Endothelial cell of umbilical vein (primary cell): ENCODE measurements around the gene MIB1. TPM values are rescaled to one million over a fixed set of nuclear protein-coding genes. Genes with fewer than 3 reads are reported as not detected.

ENCODE experiments used
- BruUV-seq: library from RNA; stranded (reverse); fragments of 400-500 nt; replicated peaks from 2 replicates; lab custom pipeline; 2021; lab: Mats Ljungman, UMichigan
- CTCF ChIA-PET: fragments of 300-600, 350-600 bp; sonication (Branson Sonifier 250); formaldehyde crosslinking; loops from one replicate; lab custom pipeline; 2021; ENCODE audit warnings: antibody characterized with exemption, inconsistent platforms; lab: Charles Lee
- POLR2A ChIA-PET: fragments of 300-600, 350-600 bp; sonication (Branson Sonifier 250); formaldehyde crosslinking; loops from one replicate; lab custom pipeline; 2021; ENCODE audit warnings: antibody characterized with exemption, inconsistent platforms; lab: Charles Lee
- DNase-seq: peaks from one replicate; pipeline ENCODE4 v3.0.0-alpha.2; 2011; ENCODE audit warnings: low read depth, low spot score
- FAIRE-seq: peaks from 2 replicates; lab custom pipeline; 2011; peaks lifted over from hg19 to GRCh38; lab: Jason Lieb, UNC
- H2AFZ ChIP-seq: 2 replicates; pipeline ENCODE4 v1.6.0; 2012; ENCODE audit warnings: low read depth, low read length, control low read depth, inconsistent platforms
- H3K27ac ChIP-seq: 2 replicates; pipeline ENCODE4 v1.5.1; 2011; ENCODE audit warnings: low read depth, mild to moderate bottlenecking, control low read depth, low read length, moderate library complexity; ENCODE audit not compliant: insufficient read depth
- H3K27me3 ChIP-seq, 2 experiments: 2 replicates each; pipeline versions ENCODE4 v1.6.0 to v1.6.1; 2011; ENCODE audit warnings: low read length in 2 of 2, mixed read lengths in 1 of 2; ENCODE audit not compliant: control insufficient read depth in 2 of 2, insufficient read depth in 2 of 2
- H3K36me3 ChIP-seq, 2 experiments: 2 replicates in 1 of 2; 3 replicates in 1 of 2; pipeline ENCODE4 v1.5.1; 2011; ENCODE audit warnings: low read length in 2 of 2, mild to moderate bottlenecking in 1 of 2, moderate library complexity in 1 of 2; ENCODE audit not compliant: control insufficient read depth in 2 of 2, insufficient read depth in 2 of 2; ENCODE audit errors: extremely low read depth in 1 of 2
- H3K4me1 ChIP-seq: 3 replicates; pipeline ENCODE4 v1.5.1; 2011; ENCODE audit warnings: mild to moderate bottlenecking, low read length; ENCODE audit not compliant: control insufficient read depth, insufficient read depth; ENCODE audit errors: extremely low read depth
- H3K4me2 ChIP-seq: 2 replicates; pipeline ENCODE4 v1.6.1; 2011; ENCODE audit warnings: low read length, control low read depth, mixed read lengths; ENCODE audit not compliant: insufficient read depth
- H3K4me3 ChIP-seq, 3 experiments: fragments of 200-600 bp in 1 of 3; sonication (generic), shearing (Covaris generic) in 1 of 3; replicated peaks in 1 of 3; 2 replicates each; pipeline ENCODE4 v1.5.1; 2011 to 2016; ENCODE audit warnings: control low read depth in 3 of 3, low read length in 3 of 3, mild to moderate bottlenecking in 2 of 3, inconsistent platforms in 1 of 3, low read depth in 1 of 3, moderate library complexity in 1 of 3; ENCODE audit not compliant: insufficient read depth in 1 of 3
- H3K79me2 ChIP-seq: 2 replicates; pipeline ENCODE4 v1.6.0; 2012; ENCODE audit warnings: low read length, inconsistent platforms; ENCODE audit not compliant: control insufficient read depth, insufficient read depth
- H3K9ac ChIP-seq: replicated peaks from 2 replicates; pipeline ENCODE3; 2011; ENCODE audit warnings: low read length, control low read depth; ENCODE audit not compliant: insufficient read depth; ENCODE audit errors: extremely low read depth
- H3K9me1 ChIP-seq: replicated peaks from 3 replicates; pipeline ENCODE4 v1.6.0; 2011; ENCODE audit warnings: mild to moderate bottlenecking, low read length; ENCODE audit not compliant: control insufficient read depth, insufficient read depth; ENCODE audit errors: extremely low read depth
- H3K9me3 ChIP-seq: replicated peaks from 2 replicates; pipeline ENCODE4 v1.5.1; 2012; ENCODE audit warnings: low read length, inconsistent platforms; ENCODE audit not compliant: control insufficient read depth, insufficient read depth
- H4K20me1 ChIP-seq: replicated peaks from 2 replicates; pipeline ENCODE3; 2011; ENCODE audit warnings: mild to moderate bottlenecking, low read length; ENCODE audit not compliant: control insufficient read depth, insufficient read depth; ENCODE audit errors: extremely low read depth
- CTCF ChIP-seq, 2 donors: IDR thresholded peaks; 1 replicate in 1 of 2; 2 replicates in 1 of 2; pipeline ENCODE4 v1.5.1; 2011; ENCODE audit warnings: low read length in 2 of 2, mild to moderate bottlenecking in 2 of 2, moderate library complexity in 2 of 2, control low read depth in 1 of 2, inconsistent platforms in 1 of 2, low read depth in 1 of 2; ENCODE audit not compliant: insufficient read depth in 1 of 2; ENCODE audit errors: extremely low read depth in 1 of 2
- EZH2 ChIP-seq: IDR thresholded peaks from 2 replicates; pipeline ENCODE4 v1.6.1; 2012; ENCODE audit warnings: borderline replicate concordance, low read depth, mild to moderate bottlenecking, moderate library complexity, low read length, inconsistent platforms; ENCODE audit not compliant: severe bottlenecking
- FOS ChIP-seq: IDR thresholded peaks from 2 replicates; pipeline ENCODE4 v1.6.1; 2011; ENCODE audit warnings: mild to moderate bottlenecking, low read length, moderate library complexity, borderline replicate concordance; ENCODE audit not compliant: insufficient read depth
- GATA2 ChIP-seq: IDR thresholded peaks from 2 replicates; pipeline ENCODE4 v1.7.0; 2011; ENCODE audit warnings: low read depth, mild to moderate bottlenecking, moderate library complexity, mixed read lengths, low read length; ENCODE audit not compliant: insufficient read length, insufficient read depth
- JUN ChIP-seq: IDR thresholded peaks from 2 replicates; pipeline ENCODE4 v1.6.1; 2011; ENCODE audit warnings: borderline replicate concordance, low read depth; ENCODE audit not compliant: insufficient read length, insufficient read depth
- MYC ChIP-seq: IDR thresholded peaks from one replicate; pipeline ENCODE4 v1.6.1; 2011; ENCODE audit warnings: mild to moderate bottlenecking, low read depth, low read length
- POLR2A ChIP-seq: IDR thresholded peaks from 2 replicates; pipeline ENCODE4 v1.6.1; 2012; ENCODE audit warnings: low read depth, mild to moderate bottlenecking, control low read depth, low read length
- POLR2AphosphoS5 ChIP-seq: IDR thresholded peaks from 2 replicates; pipeline ENCODE4 v1.6.1; 2012; ENCODE audit warnings: low read depth, mild to moderate bottlenecking, control low read depth, low read length, moderate library complexity; ENCODE audit not compliant: insufficient read depth
- dilution Hi-C: fragments of 300-500 bp; cut with MboI; formaldehyde crosslinking; loops from one replicate; pipeline ENCODE4 v1.15.0; 2019; ENCODE audit warnings: low sequenced_read_pairs; ENCODE audit not compliant: extremely low pct_ligation_motif_present
- intact Hi-C: fragments of 100-400 bp; cut with micrococcal nuclease; formaldehyde crosslinking; loops from one replicate; pipeline ENCODE4 v1.10.0; 2022
- polyA plus RNA-seq, 4 experiments: library from polyadenylated mRNA; depleted of rRNA in 3 of 4; stranded (reverse) in 3 of 4; unstranded in 1 of 4; fragments of >200 nt; gene quantifications; 2 replicates each; pipeline versions ENCODE4 v1.2.1 to v1.2.3, GENCODE V29; 2011 to 2012; ENCODE audit warnings: missing spikeins in 1 of 4
- total RNA-seq: library from RNA; stranded (reverse); gene quantifications from 2 replicates; pipeline ENCODE4 v1.2.3, GENCODE V29; 2021

Gene MIB1
- total and polyA plus RNA-seq, 2 donors (not counting 3 experiments of a cell fraction or from before 2014, with no cell fraction given) = 6.3 to 37.5 TPM

DNA sequence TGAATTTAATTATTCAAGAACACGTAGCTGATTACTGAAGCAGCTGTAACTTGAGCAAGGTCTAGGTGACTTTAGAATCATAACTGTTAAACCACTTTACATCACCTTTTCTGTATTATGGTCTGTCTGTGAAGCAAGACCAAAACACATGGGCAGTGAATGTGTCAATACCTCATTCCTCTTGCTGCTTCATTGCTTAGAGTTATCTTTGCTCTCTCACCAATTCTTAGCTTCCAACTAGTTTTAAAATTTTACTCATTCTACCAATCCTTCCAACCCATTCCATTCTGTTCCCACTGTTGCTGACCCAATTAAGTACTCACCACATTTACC is 80.2 kb downstream of the MIB1 start:
- Histone ChIP-seq H3K9ac (no peak overlapping the region), H4K20me1 (no peaks in the 10 kb centered on the region), H3K79me2 (no peaks in the 10 kb centered on the region), H3K27ac (no peak overlapping the region), H3K9me3 (no peaks in the 10 kb centered on the region), H3K4me3 (no peak overlapping the region), H3K36me3 (peaks cover 0 to 5% of the 10 kb centered on the region in 2 experiments), H3K4me2 (no peak overlapping the region), H3K27me3 (no peaks in the 10 kb centered on the region), H3K9me1 (no peaks in the 10 kb centered on the region), H2AFZ (no peak overlapping the region), H3K4me1 (peaks cover 3% of the 10 kb centered on the region)
- no peak for FAIRE-seq
- TF ChIP-seq GATA2 (no peak), POLR2AphosphoS5 (no peak), FOS (no peak), POLR2A (no peak), CTCF (IDR thresholded peaks at IDR 0.05; ENCODE audit: extremely low read depth in 1 of 2, insufficient read depth in 1 of 2, low read depth in 1 of 2, low read length in 2 of 2) (no peak), MYC (no peak), JUN (no peak), EZH2 (no peak)
- dilution Hi-C loops (no loop called here), intact Hi-C loops (loop anchor here (1.0 to 10.0 kb wide), 2 partner anchors 31 to 426 kb away; no protein-coding TSS in a partner anchor)
- no peak for DNase-seq
- ChIA-PET POLR2A (no interaction called here), CTCF (interaction anchor here (1.0 to 2.3 kb wide), 29 partner anchors 8 to 1163 kb away, joined by 3 to 29 read pairs (median 5); partner anchors contain the start of gene ESCO1)
- no TSS peak for BruUV-seq
